ENCODE measurements around the gene HDGFL3.

HDGFL3 gene

GRCh38 chr15:83160741-83161140 lies 46.9 kb downstream of the HDGFL3 start:
- Histone ChIP-seq H3K79me2 (ENCODE audit: control insufficient read depth, low read length) (no peaks in the 10 kb centered on the region), H3K27me3 (ENCODE audit: control insufficient read depth, low read length) (no peaks in the 10 kb centered on the region), H3K36me3 (ENCODE audit: control insufficient read depth, low read length) (no peaks in the 10 kb centered on the region), H3K9me2 (replicated peaks; ENCODE audit: control insufficient read depth, low read length) (no peaks in the 10 kb centered on the region), H3K27ac (ENCODE audit: low read depth, low read length) (no peak overlapping the region), H3K4me2 (ENCODE audit: low read length) (no peak overlapping the region), H3K4me3 (ENCODE audit: low read length) (no peak overlapping the region), H3F3A (ENCODE audit: control insufficient read depth, insufficient read depth) (no peaks in the 10 kb centered on the region), H4K20me1 (ENCODE audit: control insufficient read depth, insufficient read depth, low read depth, low read length) (no peaks in the 10 kb centered on the region), H3K9me3 (ENCODE audit: control insufficient read depth, insufficient read depth, low read length) (no peaks in the 10 kb centered on the region), H3K4me1 (ENCODE audit: control insufficient read depth, low read length) (no peaks in the 10 kb centered on the region)
- TF ChIP-seq EZH2phosphoT487 (IDR thresholded peaks at IDR 0.05; ENCODE audit: borderline replicate concordance, low read length) (no peak), CTCF (IDR thresholded peaks at IDR 0.05; ENCODE audit: low read depth, low read length, poor library complexity, severe bottlenecking) (no peak)

- Histone ChIP-seq H4K20me1 (ENCODE audit: control insufficient read depth, insufficient read depth, low read depth, low read length) (no peaks in the 10 kb centered on the region), H3K4me2 (ENCODE audit: low read length) (no peak overlapping the region), H3K79me2 (ENCODE audit: control insufficient read depth, low read length) (no peaks in the 10 kb centered on the region), H3K9me3 (ENCODE audit: control insufficient read depth, insufficient read depth, low read length) (no peaks in the 10 kb centered on the region), H3K4me3 (ENCODE audit: low read length) (no peak overlapping the region), H3K27ac (ENCODE audit: low read depth, low read length) (no peak overlapping the region), H3K36me3 (ENCODE audit: control insufficient read depth, low read length) (no peaks in the 10 kb centered on the region), H3F3A (ENCODE audit: control insufficient read depth, insufficient read depth) (no peaks in the 10 kb centered on the region), H3K9me2 (replicated peaks; ENCODE audit: control insufficient read depth, low read length) (no peaks in the 10 kb centered on the region), H3K4me1 (ENCODE audit: control insufficient read depth, low read length) (no peaks in the 10 kb centered on the region), H3K27me3 (ENCODE audit: control insufficient read depth, low read length) (no peaks in the 10 kb centered on the region)
- TF ChIP-seq EZH2phosphoT487 (IDR thresholded peaks at IDR 0.05; ENCODE audit: borderline replicate concordance, low read length) (no peak), CTCF (IDR thresholded peaks at IDR 0.05; ENCODE audit: low read depth, low read length, poor library complexity, severe bottlenecking) (no peak)
Observed at GRCh38 chr15:83158393-83158792, 49.2 kb downstream of the HDGFL3 start.

GRCh38 chr15:83155942-83156341 lies 51.7 kb downstream of the HDGFL3 start:
- H3K4me1 ChIP-seq (ENCODE audit: control insufficient read depth, low read length) = no peaks in the 10 kb centered on the region
- H3K4me2 ChIP-seq (ENCODE audit: low read length) = no peak overlapping the region
- H3F3A ChIP-seq (ENCODE audit: control insufficient read depth, insufficient read depth) = no peaks in the 10 kb centered on the region
- no peaks in the 10 kb centered on the region for H3K79me2 ChIP-seq (ENCODE audit: control insufficient read depth, low read length)
- H3K4me3 ChIP-seq (ENCODE audit: low read length) = no peak overlapping the region
- no peaks in the 10 kb centered on the region for H3K9me2 ChIP-seq (replicated peaks; ENCODE audit: control insufficient read depth, low read length)
- no peaks in the 10 kb centered on the region for H3K9me3 ChIP-seq (ENCODE audit: control insufficient read depth, insufficient read depth, low read length)
- H3K36me3 ChIP-seq (ENCODE audit: control insufficient read depth, low read length) = no peaks in the 10 kb centered on the region
- no peak overlapping the region for H3K27ac ChIP-seq (ENCODE audit: low read depth, low read length)
- no peak for TF ChIP-seq EZH2phosphoT487 (IDR thresholded peaks at IDR 0.05; ENCODE audit: borderline replicate concordance, low read length)
- no peak for TF ChIP-seq CTCF (IDR thresholded peaks at IDR 0.05; ENCODE audit: low read depth, low read length, poor library complexity, severe bottlenecking)
- no peaks in the 10 kb centered on the region for H4K20me1 ChIP-seq (ENCODE audit: control insufficient read depth, insufficient read depth, low read depth, low read length)
- H3K27me3 ChIP-seq (ENCODE audit: control insufficient read depth, low read length) = no peaks in the 10 kb centered on the region

- peaks cover 5% of the 10 kb centered on the region; the same call in 1 of the 2 replicates for H3K27me3 ChIP-seq (ENCODE audit: control insufficient read depth, low read length)
- no peaks in the 10 kb centered on the region for H3K9me2 ChIP-seq (replicated peaks; ENCODE audit: control insufficient read depth, low read length)
- no peaks in the 10 kb centered on the region for H3F3A ChIP-seq (ENCODE audit: control insufficient read depth, insufficient read depth)
Observed at GRCh38 chr15:83153288-83153687, 54.3 kb downstream of the HDGFL3 start.

More at GRCh38 chr15:83153288-83153687, 54.3 kb downstream of the HDGFL3 start:
- no peaks in the 10 kb centered on the region for H3K36me3 ChIP-seq (ENCODE audit: control insufficient read depth, low read length)
- no peaks in the 10 kb centered on the region for H3K79me2 ChIP-seq (ENCODE audit: control insufficient read depth, low read length)
- H3K9me3 ChIP-seq (ENCODE audit: control insufficient read depth, insufficient read depth, low read length) = no peaks in the 10 kb centered on the region
- no peak overlapping the region for H3K27ac ChIP-seq (ENCODE audit: low read depth, low read length)
- no peak for TF ChIP-seq CTCF (IDR thresholded peaks at IDR 0.05; ENCODE audit: low read depth, low read length, poor library complexity, severe bottlenecking)
- TF ChIP-seq EZH2phosphoT487 (IDR thresholded peaks at IDR 0.05; ENCODE audit: borderline replicate concordance, low read length) = no peak
- H3K4me3 ChIP-seq (ENCODE audit: low read length) = no peak overlapping the region
- no peaks in the 10 kb centered on the region for H4K20me1 ChIP-seq (ENCODE audit: control insufficient read depth, insufficient read depth, low read depth, low read length)
- H3K4me1 ChIP-seq (ENCODE audit: control insufficient read depth, low read length) = no peaks in the 10 kb centered on the region
- no peak overlapping the region for H3K4me2 ChIP-seq (ENCODE audit: low read length)

All from DOHH2 (cell line).